GM12892 (cell line): ENCODE data around the gene ZNF396.

Experiments used
- POLR2A ChIP-seq: IDR thresholded peaks from 2 replicates; pipeline ENCODE4 v1.6.1; 2011; ENCODE audit warnings: low read depth, low read length, control low read depth
- POLR2AphosphoS5 ChIP-seq: IDR thresholded peaks from 2 replicates; pipeline ENCODE4 v1.6.1; 2011; ENCODE audit warnings: low read depth, low read length, control low read depth
- TAF1 ChIP-seq: IDR thresholded peaks from 2 replicates; pipeline ENCODE4 v1.6.1; 2011; ENCODE audit warnings: low read depth, mild to moderate bottlenecking, control low read depth, low read length, borderline replicate concordance

DNA sequence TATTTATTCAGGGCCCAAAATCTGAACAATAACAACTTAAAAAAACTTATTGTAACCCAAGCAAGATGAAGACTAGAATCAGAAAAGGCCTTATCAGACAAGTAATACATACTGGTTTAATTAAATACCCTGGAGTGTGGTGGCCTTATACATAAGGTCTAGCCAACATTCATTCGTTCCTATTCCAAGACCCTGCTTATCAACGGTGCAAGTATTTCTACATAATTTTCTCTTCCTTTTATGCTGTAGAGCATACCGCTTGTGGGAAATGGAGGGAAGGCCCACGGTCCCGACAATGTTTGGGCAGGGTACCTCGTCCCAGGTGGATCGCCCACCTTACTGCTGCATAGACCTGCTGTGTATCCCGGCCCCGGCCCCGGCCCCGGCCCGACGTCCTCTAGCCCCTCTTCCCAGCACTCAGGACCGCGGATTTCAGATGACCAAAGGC is 33.6 kb downstream of the ZNF396 start:
- TF ChIP-seq POLR2A (no peak), POLR2AphosphoS5 (no peak), TAF1 (no peak)
